ENCODE results near the gene ACOT7.

GRCh38 chr1:6343506-6344405, 49.8 kb downstream of the ACOT7 start:
- TF ChIP-seq, protein P1, sequence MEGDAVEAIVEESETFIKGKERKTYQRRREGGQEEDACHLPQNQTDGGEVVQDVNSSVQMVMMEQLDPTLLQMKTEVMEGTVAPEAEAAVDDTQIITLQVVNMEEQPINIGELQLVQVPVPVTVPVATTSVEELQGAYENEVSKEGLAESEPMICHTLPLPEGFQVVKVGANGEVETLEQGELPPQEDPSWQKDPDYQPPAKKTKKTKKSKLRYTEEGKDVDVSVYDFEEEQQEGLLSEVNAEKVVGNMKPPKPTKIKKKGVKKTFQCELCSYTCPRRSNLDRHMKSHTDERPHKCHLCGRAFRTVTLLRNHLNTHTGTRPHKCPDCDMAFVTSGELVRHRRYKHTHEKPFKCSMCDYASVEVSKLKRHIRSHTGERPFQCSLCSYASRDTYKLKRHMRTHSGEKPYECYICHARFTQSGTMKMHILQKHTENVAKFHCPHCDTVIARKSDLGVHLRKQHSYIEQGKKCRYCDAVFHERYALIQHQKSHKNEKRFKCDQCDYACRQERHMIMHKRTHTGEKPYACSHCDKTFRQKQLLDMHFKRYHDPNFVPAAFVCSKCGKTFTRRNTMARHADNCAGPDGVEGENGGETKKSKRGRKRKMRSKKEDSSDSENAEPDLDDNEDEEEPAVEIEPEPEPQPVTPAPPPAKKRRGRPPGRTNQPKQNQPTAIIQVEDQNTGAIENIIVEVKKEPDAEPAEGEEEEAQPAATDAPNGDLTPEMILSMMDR (IDR thresholded peaks at IDR 0.05; ENCODE audit: borderline replicate concordance, extremely low read depth, low read length, poor library complexity, severe bottlenecking) = peak; percentile 88
- TF ChIP-seq EZH2 (IDR thresholded peaks at IDR 0.05; ENCODE audit: borderline replicate concordance, low read depth, low read length, severe bottlenecking) = no peak
